Measurements from ENCODE around the gene YIF1B.

The YIF1B gene

GRCh38 chr19:38276942-38277517 lies 38.7 kb downstream of the YIF1B start:
- Histone ChIP-seq H3K9ac (no peak overlapping the region), H3K36me3 (ENCODE audit: insufficient read depth) (no peaks in the 10 kb centered on the region), H3K27ac (no peak overlapping the region), H4K20me1 (ENCODE audit: insufficient read depth) (no peaks in the 10 kb centered on the region), H3K4me1 (ENCODE audit: low read depth, poor library complexity, severe bottlenecking) (no peaks in the 10 kb centered on the region), H3K27me3 (ENCODE audit: insufficient read depth, low read depth) (no peaks in the 10 kb centered on the region; the same call in 1 of the 2 replicates), H3K79me2 (ENCODE audit: insufficient read depth, low read depth) (no peaks in the 10 kb centered on the region), H2AFZ (ENCODE audit: low read depth) (no peak overlapping the region), H3K4me3 (IDR thresholded peaks at IDR 0.05; ENCODE audit: insufficient read depth, low read depth, low read length) (no peak overlapping the region), H3K4me2 (no peak overlapping the region)
- TF ChIP-seq CTCF (conservative IDR thresholded peaks at IDR 0.05; ENCODE audit: low read depth, low read length), result no peak

GRCh38 chr19:38274739-38275138 lies 41.0 kb downstream of the YIF1B start:
- no peaks in the 10 kb centered on the region for H4K20me1 ChIP-seq (ENCODE audit: insufficient read depth)
- no peak overlapping the region for H3K9ac ChIP-seq
- TF ChIP-seq CTCF (conservative IDR thresholded peaks at IDR 0.05; ENCODE audit: low read depth, low read length), result no peak
- H2AFZ ChIP-seq (ENCODE audit: low read depth), result no peak overlapping the region
- no peaks in the 10 kb centered on the region for H3K4me1 ChIP-seq (ENCODE audit: low read depth, poor library complexity, severe bottlenecking)
- H3K4me3 ChIP-seq (IDR thresholded peaks at IDR 0.05; ENCODE audit: insufficient read depth, low read depth, low read length), result no peak overlapping the region
- no peak overlapping the region for H3K27ac ChIP-seq
- H3K36me3 ChIP-seq (ENCODE audit: insufficient read depth), result no peaks in the 10 kb centered on the region
- H3K27me3 ChIP-seq (ENCODE audit: insufficient read depth, low read depth), result peaks cover 4% of the 10 kb centered on the region; the same call in 1 of the 2 replicates
- no peak overlapping the region for H3K4me2 ChIP-seq
- no peaks in the 10 kb centered on the region for H3K79me2 ChIP-seq (ENCODE audit: insufficient read depth, low read depth)

GRCh38 chr19:38273499-38273898 lies 42.2 kb downstream of the YIF1B start:
- TF ChIP-seq CTCF (conservative IDR thresholded peaks at IDR 0.05; ENCODE audit: low read depth, low read length), result no peak
- H3K27me3 ChIP-seq (ENCODE audit: insufficient read depth, low read depth), result peaks cover 4% of the 10 kb centered on the region; the same call in 1 of the 2 replicates
- no peak overlapping the region for H2AFZ ChIP-seq (ENCODE audit: low read depth)
- no peaks in the 10 kb centered on the region for H3K4me1 ChIP-seq (ENCODE audit: low read depth, poor library complexity, severe bottlenecking)
- no peak overlapping the region for H3K4me3 ChIP-seq (IDR thresholded peaks at IDR 0.05; ENCODE audit: insufficient read depth, low read depth, low read length)
- H4K20me1 ChIP-seq (ENCODE audit: insufficient read depth), result no peaks in the 10 kb centered on the region
- no peak overlapping the region for H3K27ac ChIP-seq
- H3K4me2 ChIP-seq, result no peak overlapping the region
- H3K9ac ChIP-seq, result no peak overlapping the region
- H3K36me3 ChIP-seq (ENCODE audit: insufficient read depth), result no peaks in the 10 kb centered on the region
- H3K79me2 ChIP-seq (ENCODE audit: insufficient read depth, low read depth), result no peaks in the 10 kb centered on the region

GRCh38 chr19:38270587-38271167 lies 45.1 kb downstream of the YIF1B start:
- H3K4me1 ChIP-seq (ENCODE audit: low read depth, poor library complexity, severe bottlenecking), result no peaks in the 10 kb centered on the region
- no peaks in the 10 kb centered on the region for H4K20me1 ChIP-seq (ENCODE audit: insufficient read depth)
- H2AFZ ChIP-seq (ENCODE audit: low read depth), result no peak overlapping the region
- no peak overlapping the region for H3K4me3 ChIP-seq (IDR thresholded peaks at IDR 0.05; ENCODE audit: insufficient read depth, low read depth, low read length)
- TF ChIP-seq CTCF (conservative IDR thresholded peaks at IDR 0.05; ENCODE audit: low read depth, low read length), result no peak
- no peak overlapping the region for H3K9ac ChIP-seq
- no peak overlapping the region for H3K4me2 ChIP-seq
- peaks cover 4% of the 10 kb centered on the region; the same call in 1 of the 2 replicates for H3K27me3 ChIP-seq (ENCODE audit: insufficient read depth, low read depth)
- no peak overlapping the region for H3K27ac ChIP-seq
- no peaks in the 10 kb centered on the region for H3K79me2 ChIP-seq (ENCODE audit: insufficient read depth, low read depth)
- H3K36me3 ChIP-seq (ENCODE audit: insufficient read depth), result no peaks in the 10 kb centered on the region
